GM12873 (cell line): Measurements from ENCODE around the gene CCL22.

Experiments used
- TF ChIP-seq, protein P1 (sequence below): IDR thresholded peaks from 2 replicates; pipeline ENCODE4 v1.5.1; 2012; ENCODE audit warnings: low read depth, mild to moderate bottlenecking, moderate library complexity, low read length, control low read depth; ENCODE audit not compliant: insufficient read depth; ENCODE audit errors: missing control alignments

Gene CCL22

DNA sequence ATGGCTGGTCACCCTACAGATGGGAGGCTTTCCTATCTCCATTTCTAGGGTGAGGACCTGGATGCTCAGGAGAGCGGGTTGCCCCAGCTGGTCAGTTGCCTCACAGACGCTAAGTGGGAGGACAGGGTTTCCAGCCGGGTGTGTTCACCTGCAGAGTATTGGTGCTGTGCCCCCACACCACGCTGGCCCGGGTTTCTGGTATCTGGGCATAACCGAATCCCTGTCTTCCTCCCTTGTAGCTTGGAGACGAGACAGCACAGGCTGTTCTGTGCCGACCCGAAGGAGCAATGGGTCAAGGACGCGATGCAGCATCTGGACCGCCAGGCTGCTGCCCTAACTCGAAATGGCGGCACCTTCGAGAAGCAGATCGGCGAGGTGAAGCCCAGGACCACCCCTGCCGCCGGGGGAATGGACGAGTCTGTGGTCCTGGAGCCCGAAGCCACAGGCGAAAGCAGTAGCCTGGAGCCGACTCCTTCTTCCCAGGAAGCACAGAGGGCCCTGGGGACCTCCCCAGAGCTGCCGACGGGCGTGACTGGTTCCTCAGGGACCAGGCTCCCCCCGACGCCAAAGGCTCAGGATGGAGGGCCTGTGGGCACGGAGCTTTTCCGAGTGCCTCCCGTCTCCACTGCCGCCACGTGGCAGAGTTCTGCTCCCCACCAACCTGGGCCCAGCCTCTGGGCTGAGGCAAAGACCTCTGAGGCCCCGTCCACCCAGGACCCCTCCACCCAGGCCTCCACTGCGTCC, 23.4 kb downstream of the CCL22 start:
- TF ChIP-seq, protein P1, sequence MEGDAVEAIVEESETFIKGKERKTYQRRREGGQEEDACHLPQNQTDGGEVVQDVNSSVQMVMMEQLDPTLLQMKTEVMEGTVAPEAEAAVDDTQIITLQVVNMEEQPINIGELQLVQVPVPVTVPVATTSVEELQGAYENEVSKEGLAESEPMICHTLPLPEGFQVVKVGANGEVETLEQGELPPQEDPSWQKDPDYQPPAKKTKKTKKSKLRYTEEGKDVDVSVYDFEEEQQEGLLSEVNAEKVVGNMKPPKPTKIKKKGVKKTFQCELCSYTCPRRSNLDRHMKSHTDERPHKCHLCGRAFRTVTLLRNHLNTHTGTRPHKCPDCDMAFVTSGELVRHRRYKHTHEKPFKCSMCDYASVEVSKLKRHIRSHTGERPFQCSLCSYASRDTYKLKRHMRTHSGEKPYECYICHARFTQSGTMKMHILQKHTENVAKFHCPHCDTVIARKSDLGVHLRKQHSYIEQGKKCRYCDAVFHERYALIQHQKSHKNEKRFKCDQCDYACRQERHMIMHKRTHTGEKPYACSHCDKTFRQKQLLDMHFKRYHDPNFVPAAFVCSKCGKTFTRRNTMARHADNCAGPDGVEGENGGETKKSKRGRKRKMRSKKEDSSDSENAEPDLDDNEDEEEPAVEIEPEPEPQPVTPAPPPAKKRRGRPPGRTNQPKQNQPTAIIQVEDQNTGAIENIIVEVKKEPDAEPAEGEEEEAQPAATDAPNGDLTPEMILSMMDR = no peak

DNA sequence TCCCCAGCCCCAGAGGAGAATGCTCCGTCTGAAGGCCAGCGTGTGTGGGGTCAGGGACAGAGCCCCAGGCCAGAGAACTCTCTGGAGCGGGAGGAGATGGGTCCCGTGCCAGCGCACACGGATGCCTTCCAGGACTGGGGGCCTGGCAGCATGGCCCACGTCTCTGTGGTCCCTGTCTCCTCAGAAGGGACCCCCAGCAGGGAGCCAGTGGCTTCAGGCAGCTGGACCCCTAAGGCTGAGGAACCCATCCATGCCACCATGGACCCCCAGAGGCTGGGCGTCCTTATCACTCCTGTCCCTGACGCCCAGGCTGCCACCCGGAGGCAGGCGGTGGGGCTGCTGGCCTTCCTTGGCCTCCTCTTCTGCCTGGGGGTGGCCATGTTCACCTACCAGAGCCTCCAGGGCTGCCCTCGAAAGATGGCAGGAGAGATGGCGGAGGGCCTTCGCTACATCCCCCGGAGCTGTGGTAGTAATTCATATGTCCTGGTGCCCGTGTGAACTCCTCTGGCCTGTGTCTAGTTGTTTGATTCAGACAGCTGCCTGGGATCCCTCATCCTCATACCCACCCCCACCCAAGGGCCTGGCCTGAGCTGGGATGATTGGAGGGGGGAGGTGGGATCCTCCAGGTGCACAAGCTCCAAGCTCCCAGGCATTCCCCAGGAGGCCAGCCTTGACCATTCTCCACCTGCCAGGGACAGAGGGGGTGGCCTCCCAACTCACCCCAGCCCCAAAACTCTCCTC, 24.1 kb downstream of the CCL22 start:
- TF ChIP-seq, protein P1 = peak; percentile 26

DNA sequence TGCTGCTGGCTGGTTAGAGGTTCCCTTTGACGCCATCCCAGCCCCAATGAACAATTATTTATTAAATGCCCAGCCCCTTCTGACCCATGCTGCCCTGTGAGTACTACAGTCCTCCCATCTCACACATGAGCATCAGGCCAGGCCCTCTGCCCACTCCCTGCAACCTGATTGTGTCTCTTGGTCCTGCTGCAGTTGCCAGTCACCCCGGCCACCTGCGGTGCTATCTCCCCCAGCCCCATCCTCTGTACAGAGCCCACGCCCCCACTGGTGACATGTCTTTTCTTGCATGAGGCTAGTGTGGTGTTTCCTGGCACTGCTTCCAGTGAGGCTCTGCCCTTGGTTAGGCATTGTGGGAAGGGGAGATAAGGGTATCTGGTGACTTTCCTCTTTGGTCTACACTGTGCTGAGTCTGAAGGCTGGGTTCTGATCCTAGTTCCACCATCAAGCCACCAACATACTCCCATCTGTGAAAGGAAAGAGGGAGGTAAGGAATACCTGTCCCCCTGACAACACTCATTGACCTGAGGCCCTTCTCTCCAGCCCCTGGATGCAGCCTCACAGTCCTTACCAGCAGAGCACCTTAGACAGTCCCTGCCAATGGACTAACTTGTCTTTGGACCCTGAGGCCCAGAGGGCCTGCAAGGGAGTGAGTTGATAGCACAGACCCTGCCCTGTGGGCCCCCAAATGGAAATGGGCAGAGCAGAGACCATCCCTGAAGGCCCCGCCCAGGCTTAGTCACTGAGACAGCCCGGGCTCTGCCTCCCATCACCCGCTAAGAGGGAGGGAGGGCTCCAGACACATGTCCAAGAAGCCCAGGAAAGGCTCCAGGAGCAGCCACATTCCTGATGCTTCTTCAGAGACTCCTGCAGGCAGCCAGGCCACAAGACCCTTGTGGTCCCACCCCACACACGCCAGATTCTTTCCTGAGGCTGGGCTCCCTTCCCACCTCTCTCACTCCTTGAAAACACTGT, 25.0 kb downstream of the CCL22 start:
- TF ChIP-seq, protein P1 = no peak

- TF ChIP-seq, protein P1 = no peak
These were observed 25.9 kb downstream of the CCL22 start for GRCh38 chr16:57384248-57385070.

- TF ChIP-seq, protein P1 = no peak
These were observed 26.5 kb downstream of the CCL22 start for GRCh38 chr16:57385083-57385482.

- TF ChIP-seq, protein P1 = no peak
These were observed 27.9 kb downstream of the CCL22 start for GRCh38 chr16:57386381-57386951.
